Measurements from ENCODE around the gene THG1L.

GRCh38 chr5:157687198-157687554, 44.0 kb upstream of the THG1L start:
- TF ChIP-seq CTCF (IDR thresholded peaks at IDR 0.05) (no peak), POLR2A (IDR thresholded peaks at IDR 0.05) (no peak), POLR2AphosphoS5 (IDR thresholded peaks at IDR 0.05) (no peak), EP300 (IDR thresholded peaks at IDR 0.05; ENCODE audit: low read depth) (no peak)

Measured in transverse colon (tissue), 4 donors.